Progenitor cell of endocrine pancreas (in vitro differentiated cells): ENCODE data around the gene FCHSD2. TPM values are rescaled to one million over a fixed set of nuclear protein-coding genes. Genes with fewer than 3 reads are reported as not detected.

Source experiments
- DNase-seq: peaks from one replicate; pipeline ENCODE4 v3.0.0; 2021; ENCODE audit warnings: low spot score; ENCODE audit not compliant: unreplicated experiment
- H3K27ac Mint-ChIP-seq: 2 replicates; pipeline ENCODE4 v1.8.0; 2021; ENCODE audit warnings: mild to moderate bottlenecking, moderate library complexity, mixed read lengths
- H3K27me3 Mint-ChIP-seq: 2 replicates; pipeline ENCODE4 v1.8.0; 2021; ENCODE audit warnings: mixed read lengths
- H3K36me3 Mint-ChIP-seq: 2 replicates; pipeline ENCODE4 v1.8.0; 2022; ENCODE audit warnings: mixed read lengths; ENCODE audit not compliant: insufficient read depth
- H3K4me1 Mint-ChIP-seq: 2 replicates; pipeline ENCODE4 v1.8.0; 2021; ENCODE audit warnings: low read depth, mixed read lengths
- H3K4me3 Mint-ChIP-seq: 2 replicates; pipeline ENCODE4 v1.8.0; 2021; ENCODE audit warnings: low read depth, mild to moderate bottlenecking, moderate library complexity, mixed read lengths
- H3K9me3 Mint-ChIP-seq: 2 replicates; pipeline ENCODE4 v1.8.0; 2021; ENCODE audit warnings: low read depth, mixed read lengths
- total RNA-seq: library from RNA; stranded (reverse); gene quantifications from 2 replicates; pipeline ENCODE4 v1.2.1, GENCODE V29; 2021
- TF ChIP-seq, protein P1 (sequence below): fragments of 200-600 bp; sonication (generic); IDR thresholded peaks from one replicate; pipeline ENCODE4 v1.5.0; 2021; ENCODE audit warnings: antibody characterized with exemption, mild to moderate bottlenecking; ENCODE audit not compliant: unreplicated experiment

The FCHSD2 gene
- total RNA-seq, 1 donor from 2014 or later: 35.4 TPM

DNA sequence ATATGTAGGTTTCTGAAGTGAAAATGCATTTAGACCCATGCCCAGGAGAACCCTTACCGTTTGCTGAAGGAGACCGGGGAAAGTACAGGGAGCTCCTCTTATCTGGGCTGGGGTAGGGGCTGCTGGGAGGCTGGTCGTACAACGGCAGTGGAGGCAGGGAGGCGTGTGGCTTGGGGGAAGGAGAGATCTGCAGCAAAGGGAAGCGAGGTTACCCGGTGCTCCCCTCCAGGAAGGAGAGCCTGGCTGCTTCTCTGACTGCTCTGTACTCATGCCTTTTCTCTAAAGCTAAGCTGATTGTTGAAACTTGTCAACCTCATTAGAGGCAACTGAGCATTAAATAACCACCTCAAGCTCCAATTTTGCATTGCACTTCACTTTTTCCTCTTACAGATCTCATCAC is 300.7 kb downstream of the FCHSD2 start:
- no peaks in the 10 kb centered on the region for H3K4me1 Mint-ChIP-seq
- H3K27me3 Mint-ChIP-seq: no peaks in the 10 kb centered on the region
- peaks cover 19% of the 10 kb centered on the region for H3K36me3 Mint-ChIP-seq
- no peak for DNase-seq
- TF ChIP-seq, protein P1, sequence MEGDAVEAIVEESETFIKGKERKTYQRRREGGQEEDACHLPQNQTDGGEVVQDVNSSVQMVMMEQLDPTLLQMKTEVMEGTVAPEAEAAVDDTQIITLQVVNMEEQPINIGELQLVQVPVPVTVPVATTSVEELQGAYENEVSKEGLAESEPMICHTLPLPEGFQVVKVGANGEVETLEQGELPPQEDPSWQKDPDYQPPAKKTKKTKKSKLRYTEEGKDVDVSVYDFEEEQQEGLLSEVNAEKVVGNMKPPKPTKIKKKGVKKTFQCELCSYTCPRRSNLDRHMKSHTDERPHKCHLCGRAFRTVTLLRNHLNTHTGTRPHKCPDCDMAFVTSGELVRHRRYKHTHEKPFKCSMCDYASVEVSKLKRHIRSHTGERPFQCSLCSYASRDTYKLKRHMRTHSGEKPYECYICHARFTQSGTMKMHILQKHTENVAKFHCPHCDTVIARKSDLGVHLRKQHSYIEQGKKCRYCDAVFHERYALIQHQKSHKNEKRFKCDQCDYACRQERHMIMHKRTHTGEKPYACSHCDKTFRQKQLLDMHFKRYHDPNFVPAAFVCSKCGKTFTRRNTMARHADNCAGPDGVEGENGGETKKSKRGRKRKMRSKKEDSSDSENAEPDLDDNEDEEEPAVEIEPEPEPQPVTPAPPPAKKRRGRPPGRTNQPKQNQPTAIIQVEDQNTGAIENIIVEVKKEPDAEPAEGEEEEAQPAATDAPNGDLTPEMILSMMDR: no peak
- no peak overlapping the region for H3K4me3 Mint-ChIP-seq
- no peaks in the 10 kb centered on the region for H3K9me3 Mint-ChIP-seq
- no peak overlapping the region for H3K27ac Mint-ChIP-seq

DNA sequence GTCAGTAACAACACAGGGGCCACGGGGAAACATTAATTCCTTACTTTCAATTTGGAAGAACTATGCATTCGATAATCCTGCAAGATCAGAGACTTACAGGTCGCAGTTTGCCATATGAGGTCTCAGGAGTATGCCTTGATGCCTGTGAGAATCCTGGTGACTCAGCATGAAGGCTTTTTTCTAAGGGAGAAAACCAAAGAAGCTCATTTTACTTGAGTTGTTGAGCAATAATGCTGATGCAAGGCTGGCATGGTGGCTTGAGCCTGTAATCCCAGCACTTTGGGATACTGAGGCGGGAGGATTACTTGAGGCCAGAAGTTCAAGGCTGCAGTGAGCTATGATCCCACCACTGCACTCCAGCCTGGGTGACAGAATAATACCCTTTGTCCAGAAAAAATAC is 301.3 kb downstream of the FCHSD2 start:
- TF ChIP-seq, protein P1: no peak
- no peaks in the 10 kb centered on the region for H3K9me3 Mint-ChIP-seq
- H3K36me3 Mint-ChIP-seq: peaks cover 19% of the 10 kb centered on the region
- H3K4me3 Mint-ChIP-seq: no peak overlapping the region
- H3K4me1 Mint-ChIP-seq: no peaks in the 10 kb centered on the region
- H3K27me3 Mint-ChIP-seq: no peaks in the 10 kb centered on the region
- no peak overlapping the region for H3K27ac Mint-ChIP-seq
- no peak for DNase-seq

DNA sequence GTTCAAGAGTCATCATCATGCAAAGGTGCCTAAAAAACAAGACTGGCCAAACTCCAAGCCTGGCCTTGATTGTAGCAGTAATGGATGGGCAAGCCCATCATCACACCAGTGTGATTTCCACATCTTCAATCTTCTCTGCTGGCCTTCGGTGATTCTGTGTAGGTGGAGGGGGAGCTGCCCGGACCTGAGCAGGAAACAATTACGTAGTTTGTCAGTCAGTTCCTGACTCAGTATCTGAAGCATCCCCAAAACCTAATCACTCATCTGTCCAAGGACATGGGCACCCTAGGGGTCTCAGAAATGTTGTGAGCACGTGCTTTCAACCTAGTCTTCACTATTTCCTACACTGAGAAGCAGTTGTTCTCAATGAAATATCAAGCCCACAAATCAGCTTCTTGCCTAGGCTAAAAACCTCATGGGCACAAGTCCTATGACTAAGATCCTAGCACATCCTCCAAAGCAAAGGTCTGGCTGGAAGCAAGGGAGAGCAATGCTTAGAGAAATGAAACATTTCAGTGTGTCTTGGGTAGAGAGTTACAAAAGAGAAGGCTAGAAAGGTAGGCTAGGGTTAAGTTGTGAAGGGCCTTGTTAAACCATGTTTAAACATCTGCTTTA is 303.3 kb downstream of the FCHSD2 start:
- TF ChIP-seq, protein P1: no peak
- H3K4me1 Mint-ChIP-seq: no peaks in the 10 kb centered on the region
- no peak overlapping the region for H3K27ac Mint-ChIP-seq
- no peak for DNase-seq
- H3K27me3 Mint-ChIP-seq: no peaks in the 10 kb centered on the region
- peaks cover 15% of the 10 kb centered on the region for H3K36me3 Mint-ChIP-seq
- H3K9me3 Mint-ChIP-seq: no peaks in the 10 kb centered on the region
- no peak overlapping the region for H3K4me3 Mint-ChIP-seq

DNA sequence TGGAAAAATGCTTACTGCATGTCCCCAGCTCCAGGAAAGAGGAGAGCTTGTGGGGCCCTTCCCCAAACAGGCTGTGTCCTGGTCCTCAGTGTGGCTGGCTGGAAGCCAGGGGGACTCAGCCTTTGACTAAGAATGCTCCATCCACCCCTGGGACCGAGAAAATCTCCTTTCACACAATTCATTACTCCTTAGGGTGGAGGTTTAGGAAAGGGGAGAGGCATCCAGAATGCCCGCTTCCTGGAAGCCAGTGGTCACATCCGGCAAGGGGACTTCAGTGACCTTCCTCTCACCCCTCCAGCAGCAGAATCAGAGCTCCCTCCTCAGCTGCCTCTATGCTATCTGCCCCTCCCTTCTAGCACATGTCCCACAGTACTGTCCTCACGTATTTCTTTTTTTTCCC is 306.0 kb downstream of the FCHSD2 start:
- Mint-ChIP-seq H3K27me3 (no peaks in the 10 kb centered on the region), H3K36me3 (peaks cover 6% of the 10 kb centered on the region), H3K4me3 (no peak overlapping the region), H3K4me1 (peaks cover 2% of the 10 kb centered on the region), H3K9me3 (no peaks in the 10 kb centered on the region), H3K27ac (no peak overlapping the region)
- no peak for DNase-seq
- TF ChIP-seq, protein P1: no peak

DNA sequence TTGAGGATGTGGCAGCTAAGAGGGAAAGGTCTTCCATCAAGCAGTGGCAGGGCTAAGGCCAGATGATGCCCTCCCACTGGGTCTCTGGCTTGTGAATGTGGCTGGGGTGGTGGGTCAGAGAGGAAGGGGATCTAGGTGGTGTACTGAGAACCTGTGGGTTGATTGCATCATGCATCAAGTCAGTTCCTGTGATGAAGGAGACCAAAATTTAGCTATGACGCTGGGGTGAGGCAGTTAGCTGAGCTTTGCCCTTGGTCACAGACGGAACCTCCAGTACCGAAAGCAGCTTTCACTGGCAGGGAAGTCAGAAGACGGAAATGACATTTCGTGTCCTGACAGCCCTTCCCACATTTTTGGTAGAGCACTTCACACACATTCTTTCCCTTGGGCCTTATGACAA is 307.2 kb downstream of the FCHSD2 start:
- Mint-ChIP-seq H3K27me3 (no peaks in the 10 kb centered on the region), H3K36me3 (peaks cover 2% of the 10 kb centered on the region), H3K27ac (no peak overlapping the region), H3K9me3 (no peaks in the 10 kb centered on the region), H3K4me1 (peaks cover 2% of the 10 kb centered on the region), H3K4me3 (no peak overlapping the region)
- TF ChIP-seq, protein P1: no peak
- DNase-seq: no peak
